BJ (cell line): Measurements from ENCODE around the gene PPP4R3A. TPM values are rescaled to one million over a fixed set of nuclear protein-coding genes. Genes with fewer than 3 reads are reported as not detected.
"Not testable (repeated sequence)": the region's sequence is repeated elsewhere in the genome, so short reads cannot be mapped to it uniquely, and the experiment has no call there.

Source experiments
- CTCF ChIA-PET: fragments of 350-600 bp; formaldehyde crosslinking; extraction: SDS; loops from one replicate; lab custom pipeline; 2021; ENCODE audit warnings: antibody characterized with exemption, inconsistent platforms; lab: Yijun Ruan, JAX
- POLR2A ChIA-PET: fragments of 300-600 bp; sonication (Branson Sonifier 250); formaldehyde crosslinking; extraction: SDS; loops from one replicate; lab custom pipeline; 2021; ENCODE audit warnings: antibody characterized with exemption; lab: Charles Lee
- DNase-seq: peaks from one replicate; pipeline ENCODE4 v3.0.0-alpha.2; 2011; ENCODE audit warnings: low read depth
- H3K27me3 ChIP-seq: 2 replicates; pipeline ENCODE4 v1.6.0; 2011; ENCODE audit warnings: low read length; ENCODE audit not compliant: control insufficient read depth, insufficient read depth
- H3K36me3 ChIP-seq: 2 replicates; pipeline ENCODE4 v1.5.1; 2011; ENCODE audit warnings: low read length; ENCODE audit not compliant: control insufficient read depth, insufficient read depth
- H3K4me3 ChIP-seq: 2 replicates; pipeline ENCODE4 v1.5.1; 2011; ENCODE audit warnings: low read depth, mild to moderate bottlenecking, control low read depth, low read length
- CTCF ChIP-seq: IDR thresholded peaks from 2 replicates; pipeline ENCODE4 v1.5.1; 2011; ENCODE audit warnings: low read depth, mild to moderate bottlenecking, control low read depth, inconsistent platforms, low read length, moderate library complexity; ENCODE audit not compliant: insufficient read depth
- polyA plus RNA-seq: library from polyadenylated mRNA; depleted of rRNA; stranded (reverse); fragments of >200 nt; gene quantifications from 2 replicates; pipeline ENCODE4 v1.2.3, GENCODE V29; 2011

The PPP4R3A gene
- polyA plus RNA-seq, 1 experiment = 18.3 TPM

GRCh38 chr14:91506226-91506625 is 3.9 kb downstream of the PPP4R3A start:
- H3K27me3 ChIP-seq = no peaks in the 10 kb centered on the region
- ChIA-PET CTCF (no interaction called here), POLR2A (no interaction called here)
- no peak overlapping the region for H3K4me3 ChIP-seq
- H3K36me3 ChIP-seq = peaks cover 2% of the 10 kb centered on the region
- no peak for DNase-seq
- no peak for TF ChIP-seq CTCF

GRCh38 chr14:91503000-91503504 is 7.1 kb downstream of the PPP4R3A start:
- CTCF ChIA-PET = no interaction called here
- no peak for DNase-seq

GRCh38 chr14:91501951-91502930 is 7.9 kb downstream of the PPP4R3A start:
- Histone ChIP-seq H3K36me3 (peaks cover 2% of the 10 kb centered on the region), H3K4me3 (no peak overlapping the region), H3K27me3 (no peaks in the 10 kb centered on the region)
- ChIA-PET POLR2A (no interaction called here), CTCF (no interaction called here)
- DNase-seq = no peak
- no peak for TF ChIP-seq CTCF

More at GRCh38 chr14:91503000-91503504, 7.1 kb downstream of the PPP4R3A start:
- POLR2A ChIA-PET = no interaction called here
- H3K27me3 ChIP-seq = no peaks in the 10 kb centered on the region
- peaks cover 2% of the 10 kb centered on the region for H3K36me3 ChIP-seq
- TF ChIP-seq CTCF = no peak
- no peak overlapping the region for H3K4me3 ChIP-seq

- H3K36me3 ChIP-seq = peaks cover 2% of the 10 kb centered on the region
- no peak for TF ChIP-seq CTCF
- no peak for DNase-seq
- CTCF ChIA-PET = no interaction called here
- H3K27me3 ChIP-seq = no peaks in the 10 kb centered on the region
- H3K4me3 ChIP-seq = no peak overlapping the region
- POLR2A ChIA-PET = no interaction called here
These were observed 8.8 kb downstream of the PPP4R3A start for GRCh38 chr14:91501348-91501747.

- no peaks in the 10 kb centered on the region for H3K36me3 ChIP-seq
- H3K27me3 ChIP-seq = no peaks in the 10 kb centered on the region
- H3K4me3 ChIP-seq = no peak overlapping the region
- CTCF ChIA-PET = interaction anchor here (0.7 to 1.0 kb wide), 2 partner anchors 145 to 173 kb away, joined by 3 read pairs; no protein-coding TSS in a partner anchor
- no peak for TF ChIP-seq CTCF
- POLR2A ChIA-PET = no interaction called here
- DNase-seq = no peak
These were observed 13.3 kb downstream of the PPP4R3A start for GRCh38 chr14:91496790-91497189.

GRCh38 chr14:91494392-91495065 is 15.6 kb downstream of the PPP4R3A start:
- H3K27me3 ChIP-seq, POLR2A ChIA-PET, H3K4me3 ChIP-seq, H3K36me3 ChIP-seq, DNase-seq, CTCF ChIA-PET: not testable (repeated sequence)
